Measurements from ENCODE around the gene CDCP1.
"Not testable (repeated sequence)": the region's sequence is repeated elsewhere in the genome, so short reads cannot be mapped to it uniquely, and the experiment has no call there.

CDCP1 gene

GRCh38 chr3:45170096-45170495, 23.9 kb upstream of the CDCP1 start:
- DNase-seq: no peak

GRCh38 chr3:45169125-45169904, 23.1 kb upstream of the CDCP1 start:
- no peak for DNase-seq

GRCh38 chr3:45168451-45168850, 22.3 kb upstream of the CDCP1 start:
- no peak for DNase-seq

- DNase-seq: peak; percentile 79
Observed at GRCh38 chr3:45167011-45167911, 21.1 kb upstream of the CDCP1 start.

GRCh38 chr3:45166321-45166879, 20.2 kb upstream of the CDCP1 start:
- no peak for DNase-seq

- DNase-seq: no peak
Observed at GRCh38 chr3:45165497-45166283, 19.5 kb upstream of the CDCP1 start.

GRCh38 chr3:45164056-45164455, 17.9 kb upstream of the CDCP1 start:
- no peak for DNase-seq

GRCh38 chr3:45163481-45163880, 17.3 kb upstream of the CDCP1 start:
- no peak for DNase-seq

- no peak for DNase-seq
Observed at GRCh38 chr3:45154641-45155147, 8.5 kb upstream of the CDCP1 start.

GRCh38 chr3:45153658-45154437, 7.7 kb upstream of the CDCP1 start:
- no peak for DNase-seq

GRCh38 chr3:45152307-45152706, 6.1 kb upstream of the CDCP1 start:
- no peak for DNase-seq

GRCh38 chr3:45151100-45151499, 4.9 kb upstream of the CDCP1 start:
- no peak for DNase-seq

GRCh38 chr3:45148921-45149320, 2.7 kb upstream of the CDCP1 start:
- DNase-seq: no peak

- no peak for DNase-seq
Observed at GRCh38 chr3:45145223-45145622, 955 bp downstream of the CDCP1 start.

- no peak for DNase-seq
Observed at GRCh38 chr3:45143673-45144671, 2.2 kb downstream of the CDCP1 start.

- not testable (repeated sequence) for DNase-seq
Observed at GRCh38 chr3:45140770-45141155, 5.4 kb downstream of the CDCP1 start.

- DNase-seq: no peak
Observed at GRCh38 chr3:45140141-45140769, 5.9 kb downstream of the CDCP1 start.

- no peak for DNase-seq
Observed at GRCh38 chr3:45139372-45140140, 6.6 kb downstream of the CDCP1 start.

GRCh38 chr3:45137656-45138181, 8.5 kb downstream of the CDCP1 start:
- DNase-seq: no peak
